Neural progenitor cell (in vitro differentiated cells): ENCODE results near the gene RBFOX1. TPM values are rescaled to one million over a fixed set of nuclear protein-coding genes. Genes with fewer than 3 reads are reported as not detected.

Experiments
- DNase-seq: peaks from one replicate; pipeline ENCODE4 v3.0.0-alpha.2; 2016; ENCODE audit warnings: low spot score
- H2AFZ ChIP-seq: fragments of 200-600 bp; sonication (generic); replicated peaks from 2 replicates; pipeline ENCODE4 v1.6.1; 2016; ENCODE audit warnings: antibody characterized with exemption
- H3F3A ChIP-seq: fragments of 200-600 bp; sonication (generic); 2 replicates; pipeline ENCODE4 v1.6.1; 2016; ENCODE audit warnings: antibody characterized with exemption, low read depth
- H3K27ac ChIP-seq: fragments of 200-600 bp; sonication (generic); 2 replicates; pipeline ENCODE4 v1.5.1; 2016; ENCODE audit warnings: mild to moderate bottlenecking
- H3K27me3 ChIP-seq: fragments of 200-600 bp; sonication (generic); 2 replicates; pipeline ENCODE4 v1.6.1; 2016; ENCODE audit warnings: mild to moderate bottlenecking, moderate library complexity
- H3K36me3 ChIP-seq: fragments of 200-600 bp; sonication (generic); 2 replicates; pipeline ENCODE4 v1.5.1; 2016
- H3K4me1 ChIP-seq: fragments of 200-600 bp; sonication (generic); 2 replicates; pipeline ENCODE4 v1.6.1; 2016; ENCODE audit warnings: mixed run types
- H3K4me2 ChIP-seq: fragments of 200-600 bp; sonication (generic); 2 replicates; pipeline ENCODE4 v1.6.1; 2016
- H3K4me3 ChIP-seq: fragments of 200-600 bp; sonication (generic); 2 replicates; pipeline ENCODE4 v1.5.1; 2016
- H3K79me2 ChIP-seq: fragments of 200-600 bp; sonication (generic); 2 replicates; pipeline ENCODE4 v1.6.1; 2016; ENCODE audit warnings: low read depth
- H3K9ac ChIP-seq: fragments of 200-600 bp; sonication (generic); 2 replicates; pipeline ENCODE4 v1.6.1; 2016
- H3K9me3 ChIP-seq: fragments of 200-600 bp; sonication (generic); 2 replicates; pipeline ENCODE4 v1.5.1; 2016; ENCODE audit warnings: low read depth
- H4K20me1 ChIP-seq: fragments of 200-600 bp; sonication (generic); 2 replicates; pipeline ENCODE4 v1.6.1; 2016; ENCODE audit warnings: low read depth
- H3K27ac Mint-ChIP-seq: 3 replicates; pipeline ENCODE4 v1.8.0; 2021; ENCODE audit warnings: mixed read lengths
- H3K27me3 Mint-ChIP-seq: 2 replicates; pipeline ENCODE4 v1.8.0; 2022; ENCODE audit warnings: low read depth, mild to moderate bottlenecking, inconsistent platforms, moderate library complexity, mixed read lengths; ENCODE audit not compliant: insufficient read depth
- H3K36me3 Mint-ChIP-seq: 3 replicates; pipeline ENCODE4 v1.8.0; 2021; ENCODE audit warnings: mixed read lengths
- H3K4me1 Mint-ChIP-seq: 3 replicates; pipeline ENCODE4 v1.8.0; 2021; ENCODE audit warnings: mixed read lengths
- H3K4me3 Mint-ChIP-seq: 3 replicates; pipeline ENCODE4 v1.8.0; 2021; ENCODE audit warnings: mild to moderate bottlenecking, moderate library complexity, mixed read lengths
- H3K9me3 Mint-ChIP-seq: 3 replicates; pipeline ENCODE4 v1.8.0; 2020; ENCODE audit warnings: mixed read lengths
- EZH2 ChIP-seq: fragments of 200-600 bp; sonication (generic); IDR thresholded peaks from 2 replicates; pipeline ENCODE4 v1.6.1; 2017; ENCODE audit warnings: antibody characterized with exemption, mild to moderate bottlenecking, moderate library complexity
- EZH2phosphoT487 ChIP-seq: fragments of 200-600 bp; sonication (generic); IDR thresholded peaks from 2 replicates; pipeline ENCODE4 v1.6.1; 2017; ENCODE audit warnings: antibody characterized with exemption
- total RNA-seq: library from RNA; depleted of rRNA; stranded (reverse); fragments of >200 nt; gene quantifications from 2 replicates; pipeline ENCODE4 v1.2.3, GENCODE V29; 2015; ENCODE audit warnings: low replicate concordance
- TF ChIP-seq, protein P1 (sequence below): fragments of 200-600 bp; sonication (generic); IDR thresholded peaks from 2 replicates; pipeline ENCODE4 v1.5.1; 2017; ENCODE audit warnings: antibody characterized with exemption, mild to moderate bottlenecking

The RBFOX1 gene
- total RNA-seq, 1 donor from 2014 or later = 1.2 TPM

DNA sequence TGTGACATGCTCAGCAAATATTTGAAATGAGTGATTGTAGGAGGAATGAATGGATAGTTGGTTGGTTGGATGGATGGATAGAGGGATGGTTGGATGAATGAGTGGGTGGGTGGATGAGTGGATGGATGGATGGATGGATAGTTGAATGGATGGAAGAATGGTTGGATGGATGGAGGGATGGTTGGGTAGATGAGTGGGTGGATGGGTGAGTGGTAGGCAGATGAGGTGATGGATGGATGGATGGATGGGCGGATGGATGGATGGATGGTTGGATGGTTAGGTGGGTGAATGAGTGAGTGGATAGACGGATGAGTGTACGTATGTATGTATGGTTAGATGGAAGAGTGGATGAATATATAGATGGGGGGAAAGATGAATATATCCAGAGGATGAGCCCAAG, 137.7 kb downstream of the RBFOX1 start:
- no peaks in the 10 kb centered on the region for H3F3A ChIP-seq
- H3K9me3 ChIP-seq = no peaks in the 10 kb centered on the region
- no peak overlapping the region for H3K27ac ChIP-seq
- no peaks in the 10 kb centered on the region for H3K79me2 ChIP-seq
- peaks cover 23% of the 10 kb centered on the region for H3K4me1 Mint-ChIP-seq
- no peaks in the 10 kb centered on the region for H3K27me3 ChIP-seq
- no peak overlapping the region for H3K9ac ChIP-seq
- no peak overlapping the region for H3K27ac Mint-ChIP-seq
- no peaks in the 10 kb centered on the region for H3K9me3 Mint-ChIP-seq
- no peaks in the 10 kb centered on the region for H3K36me3 ChIP-seq
- peaks cover 6% of the 10 kb centered on the region for H3K27me3 Mint-ChIP-seq
- H3K4me1 ChIP-seq = no peaks in the 10 kb centered on the region
- H2AFZ ChIP-seq = no peak overlapping the region
- H3K4me2 ChIP-seq = no peak overlapping the region
- TF ChIP-seq, protein P1, sequence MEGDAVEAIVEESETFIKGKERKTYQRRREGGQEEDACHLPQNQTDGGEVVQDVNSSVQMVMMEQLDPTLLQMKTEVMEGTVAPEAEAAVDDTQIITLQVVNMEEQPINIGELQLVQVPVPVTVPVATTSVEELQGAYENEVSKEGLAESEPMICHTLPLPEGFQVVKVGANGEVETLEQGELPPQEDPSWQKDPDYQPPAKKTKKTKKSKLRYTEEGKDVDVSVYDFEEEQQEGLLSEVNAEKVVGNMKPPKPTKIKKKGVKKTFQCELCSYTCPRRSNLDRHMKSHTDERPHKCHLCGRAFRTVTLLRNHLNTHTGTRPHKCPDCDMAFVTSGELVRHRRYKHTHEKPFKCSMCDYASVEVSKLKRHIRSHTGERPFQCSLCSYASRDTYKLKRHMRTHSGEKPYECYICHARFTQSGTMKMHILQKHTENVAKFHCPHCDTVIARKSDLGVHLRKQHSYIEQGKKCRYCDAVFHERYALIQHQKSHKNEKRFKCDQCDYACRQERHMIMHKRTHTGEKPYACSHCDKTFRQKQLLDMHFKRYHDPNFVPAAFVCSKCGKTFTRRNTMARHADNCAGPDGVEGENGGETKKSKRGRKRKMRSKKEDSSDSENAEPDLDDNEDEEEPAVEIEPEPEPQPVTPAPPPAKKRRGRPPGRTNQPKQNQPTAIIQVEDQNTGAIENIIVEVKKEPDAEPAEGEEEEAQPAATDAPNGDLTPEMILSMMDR = no peak
- TF ChIP-seq EZH2 = no peak
- TF ChIP-seq EZH2phosphoT487 = no peak
- no peaks in the 10 kb centered on the region for H4K20me1 ChIP-seq
- DNase-seq = no peak
- H3K36me3 Mint-ChIP-seq = no peaks in the 10 kb centered on the region
- H3K4me3 ChIP-seq = no peak overlapping the region
- no peak overlapping the region for H3K4me3 Mint-ChIP-seq

DNA sequence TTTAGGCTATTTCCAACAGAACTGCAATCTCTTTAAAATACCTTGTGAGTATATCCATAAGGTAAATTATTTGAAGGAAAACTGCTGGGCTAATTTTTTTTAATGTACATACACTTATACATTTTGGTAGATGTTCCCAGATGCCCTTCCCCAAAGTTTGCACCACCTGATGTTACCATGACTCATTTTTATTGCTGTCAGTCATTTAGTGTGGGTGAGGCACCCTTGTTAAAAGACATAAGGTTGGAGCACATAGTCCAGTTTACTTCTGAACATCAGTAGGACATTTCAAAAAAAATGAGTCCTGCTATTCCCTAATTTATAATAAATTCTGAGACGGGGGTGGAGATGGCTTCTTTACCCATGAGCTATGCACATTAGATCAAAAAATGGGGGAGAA, 138.6 kb downstream of the RBFOX1 start:
- Histone ChIP-seq H3K4me2 (no peak overlapping the region), H2AFZ (no peak overlapping the region), H3K79me2 (no peaks in the 10 kb centered on the region), H3K4me1 (no peaks in the 10 kb centered on the region), H3K9me3 (no peaks in the 10 kb centered on the region), H3K36me3 (no peaks in the 10 kb centered on the region), H3K27me3 (no peaks in the 10 kb centered on the region), H3K4me3 (no peak overlapping the region), H3K9ac (no peak overlapping the region), H3K27ac (no peak overlapping the region), H4K20me1 (no peaks in the 10 kb centered on the region), H3F3A (no peaks in the 10 kb centered on the region)
- peaks cover 6% of the 10 kb centered on the region for H3K27me3 Mint-ChIP-seq
- H3K36me3 Mint-ChIP-seq = no peaks in the 10 kb centered on the region
- no peaks in the 10 kb centered on the region for H3K9me3 Mint-ChIP-seq
- H3K4me3 Mint-ChIP-seq = no peak overlapping the region
- no peak for DNase-seq
- H3K27ac Mint-ChIP-seq = no peak overlapping the region
- no peak for TF ChIP-seq EZH2
- no peak for TF ChIP-seq EZH2phosphoT487
- TF ChIP-seq, protein P1 = no peak
- peaks cover 20% of the 10 kb centered on the region for H3K4me1 Mint-ChIP-seq

DNA sequence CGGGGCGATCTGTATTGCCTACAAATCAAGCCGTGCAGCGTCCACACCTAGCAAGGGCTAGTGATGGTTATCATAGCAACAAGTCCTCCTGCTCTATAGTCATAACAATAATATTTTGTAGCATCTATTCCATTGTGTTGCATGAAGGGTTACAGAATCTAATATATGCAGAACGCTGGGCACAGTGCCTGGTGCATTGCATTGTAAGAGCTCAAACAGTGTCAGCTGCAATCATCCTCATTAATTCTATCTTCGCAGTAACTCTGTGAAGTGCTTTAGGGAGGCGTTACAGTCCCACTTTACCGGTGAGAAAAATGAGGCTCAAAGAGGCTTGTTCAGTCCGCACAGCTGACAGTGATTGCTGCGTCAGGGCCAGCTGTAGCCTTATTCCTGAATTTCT, 149.4 kb downstream of the RBFOX1 start:
- H2AFZ ChIP-seq = no peak overlapping the region
- no peaks in the 10 kb centered on the region for H3K79me2 ChIP-seq
- H3K27me3 ChIP-seq = no peaks in the 10 kb centered on the region
- TF ChIP-seq, protein P1 = no peak
- no peak for TF ChIP-seq EZH2phosphoT487
- TF ChIP-seq EZH2 = no peak
- H3K36me3 ChIP-seq = no peaks in the 10 kb centered on the region
- H4K20me1 ChIP-seq = no peaks in the 10 kb centered on the region
- no peaks in the 10 kb centered on the region for H3F3A ChIP-seq
- no peak for DNase-seq
- no peak overlapping the region for H3K27ac ChIP-seq
- H3K9me3 ChIP-seq = no peaks in the 10 kb centered on the region
- H3K4me1 ChIP-seq = no peaks in the 10 kb centered on the region
- Mint-ChIP-seq H3K36me3 (no peaks in the 10 kb centered on the region), H3K4me3 (no peak overlapping the region), H3K27ac (no peak overlapping the region), H3K9me3 (no peaks in the 10 kb centered on the region), H3K4me1 (peaks cover 2% of the 10 kb centered on the region), H3K27me3 (no peaks in the 10 kb centered on the region)
- no peak overlapping the region for H3K4me3 ChIP-seq
- no peak overlapping the region for H3K9ac ChIP-seq
- H3K4me2 ChIP-seq = no peak overlapping the region
